ENCODE data around the gene NFRKB. TPM values are rescaled to one million over a fixed set of nuclear protein-coding genes. Genes with fewer than 3 reads are reported as not detected.

The NFRKB gene
- total RNA-seq = 11.8 TPM
- long read RNA-seq, partial matches to known transcripts = 11 of 30 reads
- long read RNA-seq, other reads (novel, unspliced or antisense) = 19 of 30 reads

DNA sequence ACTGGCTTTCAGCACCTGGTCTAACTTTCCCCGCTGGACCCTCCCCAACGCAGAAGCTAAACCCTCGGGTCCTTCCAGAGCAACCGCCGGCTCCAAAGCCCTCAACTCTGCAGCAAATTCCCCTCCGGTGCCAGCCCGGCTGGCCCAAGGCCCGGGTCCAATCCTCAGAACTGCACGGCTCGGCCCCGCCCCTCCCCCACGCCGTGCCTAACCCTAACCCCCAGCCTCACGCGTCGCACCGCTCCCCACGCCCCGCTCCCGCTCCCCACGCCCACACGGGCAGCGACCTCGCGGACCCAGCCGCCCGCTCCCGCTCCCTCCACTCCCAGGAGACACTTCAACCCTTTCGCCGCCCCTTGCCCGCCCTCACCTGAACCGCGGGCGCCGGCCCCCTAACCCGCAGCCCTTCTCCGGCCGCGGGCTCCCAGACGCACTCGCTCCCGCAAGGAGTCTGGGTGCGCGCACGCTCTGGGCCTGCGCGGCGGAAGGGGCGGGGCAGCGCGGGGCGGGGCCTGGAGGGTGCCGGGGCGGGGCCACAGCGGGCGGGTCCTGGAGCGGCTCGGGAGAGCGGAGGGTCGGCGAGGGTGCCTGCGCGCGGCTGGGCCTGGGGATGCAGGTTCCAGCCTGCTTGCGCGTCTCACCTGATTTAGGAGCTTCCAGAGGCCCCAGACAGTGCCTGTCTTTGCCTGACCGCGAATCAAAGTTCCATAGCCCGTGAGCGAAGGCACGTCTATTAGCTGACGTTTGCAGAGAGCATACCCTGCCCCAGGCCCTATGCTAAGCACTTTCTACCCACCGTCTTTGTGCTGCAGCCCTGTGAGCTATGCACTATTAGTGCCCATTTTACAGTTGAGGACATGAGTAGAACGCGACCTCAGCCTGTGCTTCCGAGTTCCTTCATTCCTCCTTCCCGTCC lies at the start of gene NFRKB:
TSS of gene NFRKB (minus strand) at position 453 of the 916 bp plus-strand sequence. CDS start 2,729 bp downstream, outside the sequence.
- peak; percentile 89 for DNase-seq
- no peaks in the 10 kb centered on the region for H3K27me3 ChIP-seq (ENCODE audit: low read depth)
- peaks cover 25% of the 10 kb centered on the region for H3K36me3 ChIP-seq
- H3K4me1 ChIP-seq = peaks cover 23% of the 10 kb centered on the region
- intact Hi-C loops (cut with micrococcal nuclease) = no loop called here
- H3K27ac ChIP-seq (replicated peaks) = peak within 1 kb of the TSS; percentile 79
- TF ChIP-seq, protein P1, sequence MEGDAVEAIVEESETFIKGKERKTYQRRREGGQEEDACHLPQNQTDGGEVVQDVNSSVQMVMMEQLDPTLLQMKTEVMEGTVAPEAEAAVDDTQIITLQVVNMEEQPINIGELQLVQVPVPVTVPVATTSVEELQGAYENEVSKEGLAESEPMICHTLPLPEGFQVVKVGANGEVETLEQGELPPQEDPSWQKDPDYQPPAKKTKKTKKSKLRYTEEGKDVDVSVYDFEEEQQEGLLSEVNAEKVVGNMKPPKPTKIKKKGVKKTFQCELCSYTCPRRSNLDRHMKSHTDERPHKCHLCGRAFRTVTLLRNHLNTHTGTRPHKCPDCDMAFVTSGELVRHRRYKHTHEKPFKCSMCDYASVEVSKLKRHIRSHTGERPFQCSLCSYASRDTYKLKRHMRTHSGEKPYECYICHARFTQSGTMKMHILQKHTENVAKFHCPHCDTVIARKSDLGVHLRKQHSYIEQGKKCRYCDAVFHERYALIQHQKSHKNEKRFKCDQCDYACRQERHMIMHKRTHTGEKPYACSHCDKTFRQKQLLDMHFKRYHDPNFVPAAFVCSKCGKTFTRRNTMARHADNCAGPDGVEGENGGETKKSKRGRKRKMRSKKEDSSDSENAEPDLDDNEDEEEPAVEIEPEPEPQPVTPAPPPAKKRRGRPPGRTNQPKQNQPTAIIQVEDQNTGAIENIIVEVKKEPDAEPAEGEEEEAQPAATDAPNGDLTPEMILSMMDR (IDR thresholded peaks at IDR 0.05; ENCODE audit: borderline replicate concordance) = no peak
- peak within 1 kb of the TSS; percentile 92 for H3K4me3 ChIP-seq
- no peaks in the 10 kb centered on the region for H3K9me3 ChIP-seq (replicated peaks)

DNA sequence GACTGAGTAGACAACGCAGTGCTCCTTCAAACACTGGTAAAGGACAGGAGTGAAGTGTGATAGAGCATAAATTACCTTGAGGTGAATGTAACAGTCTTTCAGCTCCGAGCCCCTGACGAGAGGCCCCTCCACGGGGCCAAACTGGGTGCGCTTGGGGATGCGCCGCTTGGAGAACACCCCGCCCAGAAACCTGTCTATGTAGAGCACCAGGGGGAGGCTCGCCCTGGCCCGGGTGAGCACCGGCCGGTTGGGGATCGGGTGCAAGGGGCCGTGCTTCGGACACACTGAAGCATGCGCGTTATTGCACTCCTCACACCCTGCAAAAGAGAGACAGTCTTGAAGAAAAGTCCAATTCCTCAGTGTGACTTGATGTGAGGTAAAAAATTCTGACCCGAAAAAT lies 49.3 kb upstream of the NFRKB start:
- Histone ChIP-seq H3K4me3 (no peak overlapping the region), H3K36me3 (peaks cover 51% of the 10 kb centered on the region), H3K9me3 (replicated peaks) (no peaks in the 10 kb centered on the region), H3K27me3 (ENCODE audit: low read depth) (no peaks in the 10 kb centered on the region), H3K4me1 (no peaks in the 10 kb centered on the region), H3K27ac (replicated peaks) (no peak overlapping the region)
- DNase-seq = no peak
- intact Hi-C loops (cut with micrococcal nuclease) = no loop called here
- TF ChIP-seq, protein P1 (IDR thresholded peaks at IDR 0.05; ENCODE audit: borderline replicate concordance) = no peak

DNA sequence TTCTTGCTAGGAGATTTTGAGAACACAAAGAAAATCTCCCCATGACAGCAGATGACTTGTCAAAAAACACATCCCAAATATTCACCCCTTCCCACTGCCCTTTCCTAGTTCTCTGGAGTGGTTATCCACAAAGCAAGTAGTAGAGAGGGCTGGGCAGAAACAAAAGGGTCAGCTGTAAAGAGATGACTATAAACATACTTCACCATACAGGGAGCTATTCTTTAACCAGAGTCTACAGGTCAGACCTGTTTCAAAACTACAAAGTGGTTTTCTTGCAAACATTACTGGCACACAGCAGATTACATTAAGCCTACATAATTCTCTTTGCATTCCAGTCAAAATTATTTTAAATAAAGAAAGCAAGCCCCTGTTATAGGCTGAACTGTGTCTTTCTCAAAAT lies 47.7 kb upstream of the NFRKB start:
- Histone ChIP-seq H3K4me3 (no peak overlapping the region), H3K27ac (replicated peaks) (no peak overlapping the region), H3K9me3 (replicated peaks) (no peaks in the 10 kb centered on the region), H3K27me3 (ENCODE audit: low read depth) (no peaks in the 10 kb centered on the region), H3K4me1 (no peaks in the 10 kb centered on the region), H3K36me3 (peaks cover 56% of the 10 kb centered on the region)
- intact Hi-C loops (cut with micrococcal nuclease) = no loop called here
- no peak for DNase-seq
- TF ChIP-seq, protein P1 (IDR thresholded peaks at IDR 0.05; ENCODE audit: borderline replicate concordance) = no peak

DNA sequence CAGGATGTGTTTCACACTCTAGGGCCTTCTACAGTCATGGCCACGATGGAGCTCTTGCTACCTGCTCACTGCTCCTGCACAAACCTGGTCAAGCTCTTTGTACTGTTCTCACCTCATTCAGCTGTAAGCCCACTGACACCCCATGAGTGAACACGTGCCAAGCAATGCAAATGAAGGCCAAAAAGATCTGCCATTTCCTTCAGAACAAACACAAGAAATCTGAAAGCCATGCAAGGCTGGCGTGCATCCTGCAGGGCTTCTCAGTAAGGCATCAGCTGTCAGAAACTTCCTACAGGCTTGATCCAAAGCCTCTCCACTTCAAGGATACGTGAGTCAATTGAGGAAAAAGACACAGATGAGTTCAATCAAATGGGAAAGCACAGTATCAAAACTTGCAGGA lies 44.1 kb upstream of the NFRKB start:
- H3K36me3 ChIP-seq = peaks cover 35% of the 10 kb centered on the region
- intact Hi-C loops (cut with micrococcal nuclease) = no loop called here
- no peak for DNase-seq
- TF ChIP-seq, protein P1 (IDR thresholded peaks at IDR 0.05; ENCODE audit: borderline replicate concordance) = no peak
- no peak overlapping the region for H3K4me3 ChIP-seq
- no peak overlapping the region for H3K27ac ChIP-seq (replicated peaks)
- no peaks in the 10 kb centered on the region for H3K9me3 ChIP-seq (replicated peaks)
- H3K4me1 ChIP-seq = no peaks in the 10 kb centered on the region
- H3K27me3 ChIP-seq (ENCODE audit: low read depth) = no peaks in the 10 kb centered on the region

DNA sequence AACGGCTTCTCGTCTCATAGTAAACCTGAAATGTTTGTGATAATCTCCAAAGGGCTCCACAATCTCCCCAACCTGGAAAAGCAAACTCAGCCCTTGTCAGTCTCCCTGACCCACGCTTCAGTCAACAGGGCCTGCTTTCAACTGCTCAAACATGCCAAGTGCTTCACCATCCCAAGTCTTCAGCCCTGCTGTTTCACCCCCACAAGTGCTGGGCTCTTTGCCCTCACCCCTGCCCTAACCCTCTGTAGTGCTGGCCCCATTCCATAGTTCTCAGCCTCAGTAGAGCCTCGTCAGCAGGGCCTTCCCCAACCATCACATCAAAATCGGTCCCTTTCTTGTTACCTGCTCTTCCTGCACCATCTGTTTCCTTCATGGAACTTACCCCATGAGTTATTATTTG lies 43.4 kb upstream of the NFRKB start:
- Histone ChIP-seq H3K4me3 (no peak overlapping the region), H3K4me1 (no peaks in the 10 kb centered on the region), H3K36me3 (peaks cover 37% of the 10 kb centered on the region), H3K9me3 (replicated peaks) (no peaks in the 10 kb centered on the region), H3K27me3 (ENCODE audit: low read depth) (no peaks in the 10 kb centered on the region), H3K27ac (replicated peaks) (no peak overlapping the region)
- TF ChIP-seq, protein P1 (IDR thresholded peaks at IDR 0.05; ENCODE audit: borderline replicate concordance) = no peak
- DNase-seq = no peak
- intact Hi-C loops (cut with micrococcal nuclease) = no loop called here

Measured in left ventricle myocardium inferior (tissue), 1 donor.